Gastroesophageal sphincter (tissue), 3 donors: ENCODE data around the gene NPY4R.
"Not testable (repeated sequence)": the region's sequence is repeated elsewhere in the genome, so short reads cannot be mapped to it uniquely, and the experiment has no call there.

Experiments used
- CTCF ChIP-seq, 4 experiments: fragments of 200-600 bp in 2 of 4; fragments of 450-650 bp in 2 of 4; sonication (generic) in 1 of 4; IDR thresholded peaks; one replicate each; pipeline ENCODE4 v1.5.1; 2017 to 2019; ENCODE audit warnings: antibody characterized with exemption in 4 of 4, mild to moderate bottlenecking in 2 of 4, moderate library complexity in 2 of 4
- EP300 ChIP-seq: sonication (generic); formaldehyde crosslinking; IDR thresholded peaks from one replicate; pipeline ENCODE4 v1.6.1; 2017; ENCODE audit warnings: antibody characterized with exemption, mild to moderate bottlenecking
- POLR2A ChIP-seq, 2 donors: fragments of 450-650 bp; IDR thresholded peaks; one replicate each; pipeline ENCODE4 v1.6.1; 2017; ENCODE audit warnings: antibody characterized with exemption in 2 of 2, mild to moderate bottlenecking in 2 of 2, moderate library complexity in 1 of 2
- POLR2AphosphoS5 ChIP-seq: sonication (generic); formaldehyde crosslinking; IDR thresholded peaks from one replicate; pipeline ENCODE4 v1.6.1; 2017; ENCODE audit warnings: antibody characterized with exemption

DNA sequence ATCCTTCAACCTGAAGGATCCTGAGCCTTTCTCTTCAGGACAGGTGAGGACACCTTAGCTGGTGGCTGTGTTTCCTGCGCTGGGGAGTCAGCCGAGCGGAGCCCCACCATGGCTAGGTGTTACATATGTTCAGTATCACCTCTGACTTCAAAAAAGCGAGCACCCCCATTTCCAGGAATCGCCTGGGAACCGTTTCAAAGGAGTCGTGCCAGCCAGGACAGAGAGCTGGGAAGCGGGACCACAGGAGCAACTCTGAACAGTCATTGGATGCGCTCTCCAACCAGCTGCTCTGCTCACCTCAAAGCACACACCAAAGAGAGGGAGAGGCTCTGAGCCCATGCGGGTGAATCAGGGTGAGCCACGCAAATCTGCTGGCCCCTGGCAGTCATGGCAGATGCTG is 24.5 kb upstream of the NPY4R start:
- TF ChIP-seq CTCF (IDR thresholded peaks at IDR 0.05); EP300; POLR2AphosphoS5; POLR2A (IDR thresholded peaks at IDR 0.05): not testable (repeated sequence)
